Tibial nerve (tissue), 4 donors: Measurements from ENCODE around the gene DPH1. TPM values are rescaled to one million over a fixed set of nuclear protein-coding genes. Genes with fewer than 3 reads are reported as not detected.

ENCODE experiments used
- DNase-seq, 2 donors: peaks; one replicate each; pipeline ENCODE4 v3.0.0-alpha.2; 2019; ENCODE audit warnings: low spot score in 2 of 2
- H3K27ac ChIP-seq, 4 donors: fragments of 200-600 bp; sonication (generic) in 3 of 4; one replicate each; pipeline ENCODE4 v1.5.1; 2017 to 2019; ENCODE audit warnings: mild to moderate bottlenecking in 1 of 4
- H3K27me3 ChIP-seq, 2 donors: fragments of 200-600 bp; sonication (generic) in 1 of 2; one replicate each; pipeline versions ENCODE4 v1.5.1 to v1.6.0; 2017 to 2019
- H3K36me3 ChIP-seq, 3 donors: fragments of 200-600 bp; sonication (generic); one replicate each; pipeline ENCODE4 v1.5.1; 2018 to 2019
- H3K4me1 ChIP-seq, 4 donors: fragments of 200-600 bp; sonication (generic) in 3 of 4; one replicate each; pipeline ENCODE4 v1.5.1; 2017 to 2019
- H3K4me3 ChIP-seq, 4 donors: fragments of 200-600 bp; sonication (generic) in 3 of 4; one replicate each; pipeline ENCODE4 v1.5.1; 2017 to 2019; ENCODE audit warnings: mild to moderate bottlenecking in 1 of 4, moderate library complexity in 1 of 4
- H3K9me3 ChIP-seq, 4 donors: fragments of 200-600 bp; sonication (generic) in 3 of 4; one replicate each; pipeline ENCODE4 v1.5.1; 2017 to 2019
- CTCF ChIP-seq, 5 experiments: fragments of 200-600 bp in 3 of 5; fragments of 450-650 bp in 2 of 5; sonication (generic) in 3 of 5; IDR thresholded peaks; one replicate each; pipeline ENCODE4 v1.5.1; 2016 to 2019; ENCODE audit warnings: antibody characterized with exemption in 5 of 5, mild to moderate bottlenecking in 3 of 5, moderate library complexity in 2 of 5
- EP300 ChIP-seq, 2 donors: sonication (generic); formaldehyde crosslinking; IDR thresholded peaks; one replicate each; pipeline ENCODE4 v1.6.1; 2017; ENCODE audit warnings: antibody characterized with exemption in 2 of 2, mild to moderate bottlenecking in 1 of 2
- POLR2A ChIP-seq, 2 donors: fragments of 450-650 bp; IDR thresholded peaks; one replicate each; pipeline ENCODE4 v1.6.1; 2017; ENCODE audit warnings: antibody characterized with exemption in 2 of 2, mild to moderate bottlenecking in 2 of 2, moderate library complexity in 2 of 2
- WGBS, 2 donors: methylation state at CpG; one replicate each; pipeline ENCODE4 v1.1.5; 2018; 5-methylcytosine and 5-hydroxymethylcytosine counted together
- total RNA-seq, 4 donors: library from RNA; depleted of rRNA; stranded (reverse); fragments of >200 nt; gene quantifications; one replicate each; pipeline ENCODE4 v1.1.0, GENCODE V29; 2016

The DPH1 gene
- total RNA-seq, 4 donors from 2014 or later, result 56.3 to 137 (median 63.9) TPM

GRCh38 chr17:2061441-2061958 is 31.5 kb downstream of the DPH1 start:
- TF ChIP-seq POLR2A (IDR thresholded peaks at IDR 0.05), result no peak
- no peak for TF ChIP-seq EP300 (IDR thresholded peaks at IDR 0.05)
- H3K4me1 ChIP-seq, result peaks cover 0 to 97% (median 64%) of the 10 kb centered on the region in 4 donors
- no peaks in the 10 kb centered on the region for H3K9me3 ChIP-seq
- H3K27me3 ChIP-seq, result peaks cover 0 to 17% of the 10 kb centered on the region in 2 donors
- H3K27ac ChIP-seq, result peak overlapping the region; percentile 66 to 92 (median 92)
- peaks cover 0 to 88% (median 0%) of the 10 kb centered on the region in 3 donors for H3K36me3 ChIP-seq
- WGBS, 2 donors, result 63 to 70% methylated on average over 14 to 17 of the region's 17 CpGs
- no peak overlapping the region for H3K4me3 ChIP-seq
- no peak for DNase-seq

- TF ChIP-seq CTCF (IDR thresholded peaks at IDR 0.05) (no peak), POLR2A (IDR thresholded peaks at IDR 0.05) (no peak), EP300 (IDR thresholded peaks at IDR 0.05) (no peak)
- DNase-seq, result no peak
- Histone ChIP-seq H3K36me3 (peaks cover 0 to 91% (median 0%) of the 10 kb centered on the region in 3 donors), H3K27ac (peak overlapping the region; percentile 66 to 92 (median 92)), H3K4me3 (no peak overlapping the region), H3K4me1 (peaks cover 0 to 99% (median 73%) of the 10 kb centered on the region in 4 donors), H3K27me3 (peaks cover 0 to 17% of the 10 kb centered on the region in 2 donors), H3K9me3 (no peaks in the 10 kb centered on the region)
- WGBS, 2 donors, result 33 to 39% methylated on average over 11 of the region's 11 CpGs
Measured at GRCh38 chr17:2062571-2063183, 32.7 kb downstream of the DPH1 start.

GRCh38 chr17:2063261-2064146 is 33.6 kb downstream of the DPH1 start:
- no peak for DNase-seq
- H3K4me3 ChIP-seq, result no peak overlapping the region
- H3K36me3 ChIP-seq, result peaks cover 0 to 91% (median 0%) of the 10 kb centered on the region in 3 donors
- no peak for TF ChIP-seq CTCF (IDR thresholded peaks at IDR 0.05)
- TF ChIP-seq POLR2A (IDR thresholded peaks at IDR 0.05), result no peak
- no peak for TF ChIP-seq EP300 (IDR thresholded peaks at IDR 0.05)
- H3K27me3 ChIP-seq, result peaks cover 0 to 17% of the 10 kb centered on the region in 2 donors
- no peaks in the 10 kb centered on the region for H3K9me3 ChIP-seq
- 46 to 53% methylated on average over 16 of the region's 16 CpGs for WGBS, 2 donors
- peak overlapping the region; percentile 66 to 92 (median 92) for H3K27ac ChIP-seq
- H3K4me1 ChIP-seq, result peaks cover 0 to 99% (median 77%) of the 10 kb centered on the region in 4 donors

GRCh38 chr17:2064147-2064489 is 34.2 kb downstream of the DPH1 start:
- DNase-seq, result no peak
- Histone ChIP-seq H3K36me3 (peaks cover 0 to 94% (median 0%) of the 10 kb centered on the region in 3 donors), H3K27ac (peak overlapping the region; percentile 66 to 92 (median 92)), H3K4me3 (no peak overlapping the region), H3K9me3 (no peaks in the 10 kb centered on the region), H3K27me3 (peaks cover 0 to 12% of the 10 kb centered on the region in 2 donors), H3K4me1 (peaks cover 0 to 98% (median 77%) of the 10 kb centered on the region in 4 donors)
- 53 to 62% methylated on average over 5 of the region's 5 CpGs for WGBS, 2 donors
- no peak for TF ChIP-seq EP300 (IDR thresholded peaks at IDR 0.05)
- TF ChIP-seq POLR2A (IDR thresholded peaks at IDR 0.05), result no peak
- no peak for TF ChIP-seq CTCF (IDR thresholded peaks at IDR 0.05)

- no peak overlapping the region for H3K4me3 ChIP-seq
- no peak for DNase-seq
- peaks cover 0 to 12% of the 10 kb centered on the region in 2 donors for H3K27me3 ChIP-seq
- H3K9me3 ChIP-seq, result no peaks in the 10 kb centered on the region
- peaks cover 0 to 93% (median 75%) of the 10 kb centered on the region in 4 donors for H3K4me1 ChIP-seq
- peak overlapping the region; percentile 66 to 92 (median 92) for H3K27ac ChIP-seq
- WGBS, 2 donors, result 72 to 83% methylated on average over 6 of the region's 6 CpGs
- TF ChIP-seq CTCF (IDR thresholded peaks at IDR 0.05) (no peak), EP300 (IDR thresholded peaks at IDR 0.05) (no peak), POLR2A (IDR thresholded peaks at IDR 0.05) (no peak)
- H3K36me3 ChIP-seq, result peaks cover 0 to 93% (median 0%) of the 10 kb centered on the region in 3 donors
Measured at GRCh38 chr17:2064520-2064971, 34.6 kb downstream of the DPH1 start.
